Caco-2 (cell line): ENCODE results near the gene CAMK2G. TPM values are rescaled to one million over a fixed set of nuclear protein-coding genes. Genes with fewer than 3 reads are reported as not detected.

ENCODE experiments used
- BruUV-seq: library from RNA; stranded (reverse); fragments of 400-500 nt; replicated peaks from 2 replicates; lab custom pipeline; 2021; lab: Mats Ljungman, UMichigan
- CTCF ChIA-PET: fragments of 300-600 bp; sonication (Branson Sonifier 250); formaldehyde crosslinking; loops from one replicate; lab custom pipeline; 2022; ENCODE audit warnings: antibody characterized with exemption; lab: Charles Lee
- POLR2A ChIA-PET: fragments of 300-600 bp; sonication (Branson Sonifier 250); formaldehyde crosslinking; loops from one replicate; lab custom pipeline; 2022; ENCODE audit warnings: antibody characterized with exemption; lab: Charles Lee
- DNase-seq, 2 experiments: peaks; one replicate each; pipeline versions ENCODE4 v3.0.0 to v3.0.0-alpha.2; 2020 to 2022
- H3K27me3 ChIP-seq: replicated peaks from 2 replicates; pipeline ENCODE4 v1.6.0; 2011; ENCODE audit warnings: low read length; ENCODE audit not compliant: control insufficient read depth, insufficient read depth
- H3K36me3 ChIP-seq: 2 replicates; pipeline ENCODE4 v1.5.1; 2011; ENCODE audit warnings: low read length; ENCODE audit not compliant: control insufficient read depth, insufficient read depth
- H3K4me1 ChIP-seq: fragments of 250-450 bp; sonication (Bioruptor Pico); 2 replicates; pipeline ENCODE4 v1.5.1; 2020; ENCODE audit warnings: mild to moderate bottlenecking
- H3K4me3 ChIP-seq: 2 replicates; pipeline ENCODE4 v1.5.1; 2011; ENCODE audit warnings: low read depth, mild to moderate bottlenecking, control low read depth, low read length
- H3K9me3 ChIP-seq: fragments of 250-450 bp; sonication (Bioruptor Pico); 2 replicates; pipeline ENCODE4 v1.5.1; 2020; ENCODE audit warnings: mild to moderate bottlenecking, moderate library complexity
- H3K27ac Mint-ChIP-seq: one replicate; pipeline ENCODE4 v1.8.0; 2022; ENCODE audit warnings: mixed read lengths; ENCODE audit not compliant: unreplicated experiment
- H3K27me3 Mint-ChIP-seq: one replicate; pipeline ENCODE4 v1.8.0; 2022; ENCODE audit warnings: mixed read lengths; ENCODE audit not compliant: insufficient read depth, unreplicated experiment
- H3K36me3 Mint-ChIP-seq: one replicate; pipeline ENCODE4 v1.8.0; 2022; ENCODE audit warnings: mild to moderate bottlenecking, mixed read lengths; ENCODE audit not compliant: insufficient read depth, unreplicated experiment
- H3K4me1 Mint-ChIP-seq: one replicate; pipeline ENCODE4 v1.8.0; 2022; ENCODE audit warnings: low read depth, mixed read lengths; ENCODE audit not compliant: unreplicated experiment
- H3K4me3 Mint-ChIP-seq: one replicate; pipeline ENCODE4 v1.8.0; 2022; ENCODE audit warnings: mild to moderate bottlenecking, moderate library complexity, mixed read lengths; ENCODE audit not compliant: unreplicated experiment
- H3K9me3 Mint-ChIP-seq: one replicate; pipeline ENCODE4 v1.8.0; 2022; ENCODE audit warnings: mixed read lengths; ENCODE audit not compliant: unreplicated experiment
- intact Hi-C: fragments of 100-400 bp; cut with micrococcal nuclease; formaldehyde crosslinking; loops from one replicate; pipeline ENCODE4 v1.10.0; 2022; ENCODE audit not compliant: unreplicated experiment
- total RNA-seq: library from RNA; stranded (reverse); gene quantifications from 2 replicates; pipeline ENCODE4 v1.2.3, GENCODE V29; 2022
- TF ChIP-seq, protein P1 (sequence below), 2 experiments: fragments of 200-600 bp in 1 of 2; IDR thresholded peaks; 1 replicate in 1 of 2; 2 replicates in 1 of 2; pipeline versions ENCODE4 v1.5.1 to v1.8.0; 2011 to 2022; ENCODE audit warnings: antibody characterized with exemption in 1 of 2, control low read depth in 1 of 2, inconsistent platforms in 1 of 2, low read depth in 1 of 2, low read length in 1 of 2, mild to moderate bottlenecking in 1 of 2, moderate library complexity in 1 of 2; ENCODE audit not compliant: insufficient read depth in 1 of 2, severe bottlenecking in 1 of 2, unreplicated experiment in 1 of 2

CAMK2G gene
- total RNA-seq, 1 experiment from 2014 or later: 78.8 TPM

- no peaks in the 10 kb centered on the region for H3K9me3 Mint-ChIP-seq
- H3K4me3 ChIP-seq: peak overlapping the region; percentile 90
- H3K36me3 ChIP-seq: no peaks in the 10 kb centered on the region; the same call in 1 of the 2 replicates
- no peaks in the 10 kb centered on the region for H3K27me3 Mint-ChIP-seq
- H3K36me3 Mint-ChIP-seq: peaks cover 40% of the 10 kb centered on the region
- TF ChIP-seq, protein P1, sequence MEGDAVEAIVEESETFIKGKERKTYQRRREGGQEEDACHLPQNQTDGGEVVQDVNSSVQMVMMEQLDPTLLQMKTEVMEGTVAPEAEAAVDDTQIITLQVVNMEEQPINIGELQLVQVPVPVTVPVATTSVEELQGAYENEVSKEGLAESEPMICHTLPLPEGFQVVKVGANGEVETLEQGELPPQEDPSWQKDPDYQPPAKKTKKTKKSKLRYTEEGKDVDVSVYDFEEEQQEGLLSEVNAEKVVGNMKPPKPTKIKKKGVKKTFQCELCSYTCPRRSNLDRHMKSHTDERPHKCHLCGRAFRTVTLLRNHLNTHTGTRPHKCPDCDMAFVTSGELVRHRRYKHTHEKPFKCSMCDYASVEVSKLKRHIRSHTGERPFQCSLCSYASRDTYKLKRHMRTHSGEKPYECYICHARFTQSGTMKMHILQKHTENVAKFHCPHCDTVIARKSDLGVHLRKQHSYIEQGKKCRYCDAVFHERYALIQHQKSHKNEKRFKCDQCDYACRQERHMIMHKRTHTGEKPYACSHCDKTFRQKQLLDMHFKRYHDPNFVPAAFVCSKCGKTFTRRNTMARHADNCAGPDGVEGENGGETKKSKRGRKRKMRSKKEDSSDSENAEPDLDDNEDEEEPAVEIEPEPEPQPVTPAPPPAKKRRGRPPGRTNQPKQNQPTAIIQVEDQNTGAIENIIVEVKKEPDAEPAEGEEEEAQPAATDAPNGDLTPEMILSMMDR (IDR thresholded peaks at IDR 0.05; ENCODE audit: insufficient read depth in 1 of 2, low read depth in 1 of 2, low read length in 1 of 2, severe bottlenecking in 1 of 2, unreplicated experiment in 1 of 2): peak in 1 of 2 experiments; percentile 33
- H3K27me3 ChIP-seq: no peaks in the 10 kb centered on the region
- BruUV-seq: no TSS peak
- H3K27ac Mint-ChIP-seq: peak overlapping the region; percentile 77
- no peaks in the 10 kb centered on the region for H3K9me3 ChIP-seq
- peak overlapping the region; percentile 82 for H3K4me3 Mint-ChIP-seq
- H3K4me1 ChIP-seq: no peaks in the 10 kb centered on the region; the same call in 1 of the 2 replicates
- DNase-seq: peak; percentile 65 to 66
- intact Hi-C loops: loop anchor here (2.0 to 10.0 kb wide), 3 partner anchors 25 to 89 kb away; partner anchors contain the start of genes CAMK2G, NDST2 and SEC24C
- ChIA-PET CTCF (interaction anchor here (0.7 to 1.4 kb wide), 2 partner anchors 13 to 23 kb away, joined by 3 to 7 read pairs; a partner anchor contains a TSS), POLR2A (interaction anchor here (1.0 kb wide), 1 partner anchor 13 kb away, joined by 3 read pairs; no protein-coding TSS in a partner anchor)
- peaks cover 6% of the 10 kb centered on the region for H3K4me1 Mint-ChIP-seq
Observed at GRCh38 chr10:73785721-73786511, 88.4 kb downstream of the CAMK2G start.

- CTCF ChIA-PET: interaction anchor here (0.6 to 1.4 kb wide), 2 partner anchors 12 to 1537 kb away, joined by 3 to 7 read pairs; a partner anchor contains a TSS
- Mint-ChIP-seq H3K9me3 (no peaks in the 10 kb centered on the region), H3K4me1 (peaks cover 13% of the 10 kb centered on the region), H3K36me3 (peaks cover 35% of the 10 kb centered on the region), H3K4me3 (peak within 1 kb of the TSS; percentile 82), H3K27me3 (no peaks in the 10 kb centered on the region), H3K27ac (peak within 1 kb of the TSS; percentile 77)
- BruUV-seq: no TSS peak
- H3K27me3 ChIP-seq: no peaks in the 10 kb centered on the region
- POLR2A ChIA-PET: interaction anchor here (1.0 kb wide), 1 partner anchor 13 kb away, joined by 3 read pairs; no protein-coding TSS in a partner anchor
- H3K9me3 ChIP-seq: no peaks in the 10 kb centered on the region
- peak within 1 kb of the TSS; percentile 90 for H3K4me3 ChIP-seq
- no peaks in the 10 kb centered on the region; the same call in 1 of the 2 replicates for H3K4me1 ChIP-seq
- intact Hi-C loops: loop anchor here (5.0 to 10.0 kb wide), 2 partner anchors 43 to 90 kb away; partner anchors contain the start of genes CAMK2G and SEC24C
- no peaks in the 10 kb centered on the region; the same call in 1 of the 2 replicates for H3K36me3 ChIP-seq
- DNase-seq: peak; percentile 87 to 90
- TF ChIP-seq, protein P1 (IDR thresholded peaks at IDR 0.05; ENCODE audit: insufficient read depth in 1 of 2, low read depth in 1 of 2, low read length in 1 of 2, severe bottlenecking in 1 of 2, unreplicated experiment in 1 of 2): no peak
Observed at GRCh38 chr10:73785211-73785720, 89.1 kb downstream of the CAMK2G start, which contains the start of gene ZSWIM8. TSS of gene ZSWIM8 (plus strand) at chr10:73785606. CDS start at chr10:73785879, 273 bp downstream.

GRCh38 chr10:73782749-73783085 lies 91.6 kb downstream of the CAMK2G start:
- CTCF ChIA-PET: interaction anchor here (3.4 kb wide), 1 partner anchor 10 kb away, joined by 9 read pairs; a partner anchor contains a TSS

More at GRCh38 chr10:73782749-73783085, 91.6 kb downstream of the CAMK2G start:
- BruUV-seq: no TSS peak
- Mint-ChIP-seq H3K27ac (peak overlapping the region; percentile 96), H3K4me3 (peak overlapping the region; percentile 86), H3K36me3 (peaks cover 40% of the 10 kb centered on the region), H3K9me3 (no peaks in the 10 kb centered on the region), H3K27me3 (no peaks in the 10 kb centered on the region), H3K4me1 (peaks cover 19% of the 10 kb centered on the region)
- no peak for DNase-seq
- H3K27me3 ChIP-seq: no peaks in the 10 kb centered on the region
- intact Hi-C loops: loop anchor here (10.0 kb wide), 1 partner anchor 92 kb away; the partner anchor contains the start of gene CAMK2G
- peak overlapping the region; percentile 72 for H3K4me3 ChIP-seq
- H3K9me3 ChIP-seq: no peaks in the 10 kb centered on the region
- H3K4me1 ChIP-seq: no peaks in the 10 kb centered on the region; the same call in 1 of the 2 replicates
- no peaks in the 10 kb centered on the region; the same call in 1 of the 2 replicates for H3K36me3 ChIP-seq
- TF ChIP-seq, protein P1 (IDR thresholded peaks at IDR 0.05; ENCODE audit: insufficient read depth in 1 of 2, low read depth in 1 of 2, low read length in 1 of 2, severe bottlenecking in 1 of 2, unreplicated experiment in 1 of 2): no peak
- POLR2A ChIA-PET: no interaction called here
